Transverse colon (tissue), 4 donors: Measurements from ENCODE around the gene DCAF6.

Experiments
- POLR2A ChIP-seq: fragments of 450-650 bp; IDR thresholded peaks from one replicate; pipeline ENCODE4 v1.6.1; 2016; ENCODE audit warnings: antibody characterized with exemption, mild to moderate bottlenecking, moderate library complexity
- POLR2AphosphoS5 ChIP-seq, 3 donors: sonication (generic); formaldehyde crosslinking; IDR thresholded peaks; one replicate each; pipeline ENCODE4 v1.6.1; 2016; ENCODE audit warnings: antibody characterized with exemption in 3 of 3
- TF ChIP-seq, protein P1 (sequence below), 5 experiments: fragments of 200-600 bp in 3 of 5; fragments of 450-650 bp in 2 of 5; sonication (generic) in 3 of 5; IDR thresholded peaks; 1 replicate in 2 of 5; 2 replicates in 3 of 5; pipeline ENCODE4 v1.5.1; 2016 to 2017; ENCODE audit warnings: antibody characterized with exemption in 5 of 5, inconsistent platforms in 3 of 5, mild to moderate bottlenecking in 2 of 5, moderate library complexity in 1 of 5

- TF ChIP-seq POLR2AphosphoS5 (IDR thresholded peaks at IDR 0.05) (no peak), POLR2A (no peak)
- TF ChIP-seq, protein P1, sequence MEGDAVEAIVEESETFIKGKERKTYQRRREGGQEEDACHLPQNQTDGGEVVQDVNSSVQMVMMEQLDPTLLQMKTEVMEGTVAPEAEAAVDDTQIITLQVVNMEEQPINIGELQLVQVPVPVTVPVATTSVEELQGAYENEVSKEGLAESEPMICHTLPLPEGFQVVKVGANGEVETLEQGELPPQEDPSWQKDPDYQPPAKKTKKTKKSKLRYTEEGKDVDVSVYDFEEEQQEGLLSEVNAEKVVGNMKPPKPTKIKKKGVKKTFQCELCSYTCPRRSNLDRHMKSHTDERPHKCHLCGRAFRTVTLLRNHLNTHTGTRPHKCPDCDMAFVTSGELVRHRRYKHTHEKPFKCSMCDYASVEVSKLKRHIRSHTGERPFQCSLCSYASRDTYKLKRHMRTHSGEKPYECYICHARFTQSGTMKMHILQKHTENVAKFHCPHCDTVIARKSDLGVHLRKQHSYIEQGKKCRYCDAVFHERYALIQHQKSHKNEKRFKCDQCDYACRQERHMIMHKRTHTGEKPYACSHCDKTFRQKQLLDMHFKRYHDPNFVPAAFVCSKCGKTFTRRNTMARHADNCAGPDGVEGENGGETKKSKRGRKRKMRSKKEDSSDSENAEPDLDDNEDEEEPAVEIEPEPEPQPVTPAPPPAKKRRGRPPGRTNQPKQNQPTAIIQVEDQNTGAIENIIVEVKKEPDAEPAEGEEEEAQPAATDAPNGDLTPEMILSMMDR (IDR thresholded peaks at IDR 0.05): no peak
These were observed 176.3 kb downstream of the DCAF6 start for GRCh38 chr1:168112673-168113305.
